K562 (cell line): ENCODE results near the gene TMC4. TPM values are rescaled to one million over a fixed set of nuclear protein-coding genes. Genes with fewer than 3 reads are reported as not detected.
A peak's percentile ranks its signal among the peaks of the same experiment; 100 is the strongest.

Experiments used
- CCAR2 ChIP-seq: fragments of 200-400 bp; formaldehyde crosslinking; IDR thresholded peaks from 2 replicates; pipeline ENCODE4 v1.6.1; 2017; ENCODE audit warnings: mild to moderate bottlenecking, low read depth, low read length
- HDAC3 ChIP-seq: fragments of 450-650 bp; IDR thresholded peaks from 2 replicates; pipeline ENCODE4 v1.6.1; 2018; ENCODE audit warnings: borderline replicate concordance, mild to moderate bottlenecking, moderate library complexity; ENCODE audit not compliant: partially characterized antibody
- HNRNPL ChIP-seq: fragments of 200-400 bp; formaldehyde crosslinking; IDR thresholded peaks from 2 replicates; pipeline ENCODE4 v1.6.1; 2017; ENCODE audit warnings: low read depth, mild to moderate bottlenecking, low read length
- ILK ChIP-seq: fragments of 450-650 bp; IDR thresholded peaks from 2 replicates; pipeline ENCODE4 v1.6.1; 2016; ENCODE audit warnings: missing genetic modification characterization, low read depth, mild to moderate bottlenecking, missing compliant biosample characterization, moderate library complexity, borderline replicate concordance
- NFXL1 ChIP-seq: fragments of 450-650 bp; formaldehyde crosslinking; IDR thresholded peaks from 2 replicates; pipeline ENCODE4 v1.4.0; 2021; ENCODE audit warnings: mild to moderate bottlenecking
- NR2C2 ChIP-seq, 2 experiments: fragments of 200-800 bp in 1 of 2; sonication (Bioruptor generic) in 1 of 2; sonication (generic) in 1 of 2; formaldehyde crosslinking in 1 of 2; IDR thresholded peaks; 2 replicates each; pipeline versions ENCODE4 v1.6.1 to v1.8.0; 2016 to 2022; ENCODE audit warnings: mild to moderate bottlenecking in 1 of 2, missing compliant biosample characterization in 1 of 2, missing genetic modification characterization in 1 of 2, missing genetic modification reagents in 1 of 2
- RBM17 ChIP-seq: fragments of 200-400 bp; formaldehyde crosslinking; IDR thresholded peaks from 2 replicates; pipeline ENCODE4 v1.6.1; 2017; ENCODE audit warnings: low read depth, mild to moderate bottlenecking, low read length, borderline replicate concordance
- SMARCA4 ChIP-seq: fragments of 450-650 bp; IDR thresholded peaks from 2 replicates; pipeline ENCODE4 v1.6.1; 2016
- SMARCA5 ChIP-seq: fragments of 450-650 bp; IDR thresholded peaks from 2 replicates; pipeline ENCODE4 v1.6.1; 2016
- SOX6 ChIP-seq: fragments of 450-650 bp; IDR thresholded peaks from 2 replicates; pipeline ENCODE4 v1.6.1; 2014; ENCODE audit warnings: mild to moderate bottlenecking
- TAF9B ChIP-seq: fragments of 450-650 bp; IDR thresholded peaks from 2 replicates; pipeline ENCODE4 v1.6.1; 2018; ENCODE audit warnings: mild to moderate bottlenecking; ENCODE audit not compliant: partially characterized antibody
- TGIF2 ChIP-seq: sonication (generic); formaldehyde crosslinking; IDR thresholded peaks from 2 replicates; pipeline ENCODE4 v1.8.1; 2022; ENCODE audit warnings: mild to moderate bottlenecking, missing genetic modification reagents, moderate library complexity
- ZKSCAN8 ChIP-seq: fragments of 200-800 bp; sonication (Bioruptor generic); IDR thresholded peaks from 2 replicates; pipeline ENCODE4 v1.6.1; 2016; ENCODE audit warnings: missing genetic modification characterization, missing compliant biosample characterization
- ZNF217 ChIP-seq: sonication (generic); formaldehyde crosslinking; IDR thresholded peaks from 2 replicates; pipeline ENCODE4 v1.8.0; 2022; ENCODE audit warnings: mild to moderate bottlenecking, missing genetic modification reagents
- ZNF561 ChIP-seq: fragments of 450-650 bp; formaldehyde crosslinking; conservative IDR thresholded peaks from 2 replicates; pipeline ENCODE4 v1.4.0; 2020; ENCODE audit warnings: mild to moderate bottlenecking, moderate library complexity
- polyA plus RNA-seq, 8 experiments: library from polyadenylated mRNA; depleted of rRNA in 4 of 8; stranded (reverse) in 5 of 8; unstranded in 3 of 8; fragments of >200 nt; fragmentation: Nextera tagmentation in 2 of 8; fragmentation: Illumina TruSeq in 1 of 8; extraction: Ambion mirVana in 2 of 8; extraction: Trizol in 1 of 8; gene quantifications; 2 replicates each; pipeline versions ENCODE4 v1.2.1 to v1.2.3, GENCODE V29; 2011 to 2014; ENCODE audit warnings: inconsistent platforms in 1 of 8, missing spikeins in 1 of 8
- total RNA-seq, 7 experiments: library from RNA; depleted of rRNA in 6 of 7; stranded (reverse); fragments of >200 nt in 6 of 7; fragmentation: Illumina TruSeq in 2 of 7; extraction: Trizol in 2 of 7; gene quantifications; 2 replicates each; pipeline versions ENCODE4 v1.2.1 to v1.2.3, GENCODE V29; 2011 to 2021; ENCODE audit warnings: low replicate concordance in 1 of 7
- TF ChIP-seq, protein P1 (sequence below): fragments of 250-450 bp; sonication (Bioruptor Pico); IDR thresholded peaks from 2 replicates; pipeline ENCODE4 v1.4.0; 2020; ENCODE audit warnings: mild to moderate bottlenecking
- TF ChIP-seq, protein P2 (sequence below): IDR thresholded peaks from 3 replicates; pipeline ENCODE4 v1.6.1; 2011; ENCODE audit warnings: borderline replicate concordance, mild to moderate bottlenecking, moderate library complexity; ENCODE audit not compliant: insufficient read length; ENCODE audit errors: extremely low read depth
- TF ChIP-seq, protein P3 (sequence below): sonication (generic); formaldehyde crosslinking; IDR thresholded peaks from 2 replicates; pipeline ENCODE4 v1.8.1; 2023; ENCODE audit warnings: mild to moderate bottlenecking, missing genetic modification reagents

The TMC4 gene
- total and polyA plus RNA-seq, 9 of the 15 experiments (the other 6 are each of a cell fraction or from before 2014, with no cell fraction given), result 0.12 to 0.79 (median 0.36) TPM; not detected in 2

DNA sequence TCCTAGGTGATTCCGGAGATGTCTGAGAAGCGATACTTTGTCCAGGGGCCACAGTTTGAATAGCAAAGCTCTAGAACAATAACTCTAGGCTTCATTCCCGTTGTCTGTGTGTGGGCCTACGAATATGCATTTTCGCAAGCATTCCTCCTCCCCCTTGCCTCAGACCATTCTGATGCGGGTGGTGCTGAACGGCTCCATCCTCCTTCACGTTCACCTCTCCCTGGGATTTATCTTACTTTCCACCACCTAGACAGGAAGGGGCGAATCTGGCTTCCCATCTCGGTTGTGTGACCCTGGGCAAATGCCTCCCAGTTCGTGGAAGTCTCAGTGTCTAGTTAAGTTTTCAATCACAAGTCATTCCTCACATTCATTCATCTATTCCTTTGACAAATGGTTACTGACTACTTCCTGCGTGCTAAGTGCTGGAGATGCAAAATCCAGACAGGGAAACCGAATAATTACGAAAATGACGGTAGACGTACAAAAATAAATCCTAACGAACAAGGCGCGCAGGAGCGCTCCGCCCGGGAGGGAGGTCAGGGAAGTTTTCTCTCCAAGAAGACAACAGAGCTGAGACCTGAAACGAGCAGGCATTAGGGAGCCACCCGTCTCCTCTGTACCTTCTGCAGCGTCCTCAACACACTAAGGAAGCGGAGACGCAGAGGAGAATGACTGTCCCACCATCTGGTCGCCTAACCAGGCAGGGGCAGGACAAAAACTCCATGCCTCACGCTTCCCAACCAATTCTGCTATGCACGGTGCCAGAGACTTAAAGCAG is 36.7 kb downstream of the TMC4 start (continued):
- TF ChIP-seq, protein P1, sequence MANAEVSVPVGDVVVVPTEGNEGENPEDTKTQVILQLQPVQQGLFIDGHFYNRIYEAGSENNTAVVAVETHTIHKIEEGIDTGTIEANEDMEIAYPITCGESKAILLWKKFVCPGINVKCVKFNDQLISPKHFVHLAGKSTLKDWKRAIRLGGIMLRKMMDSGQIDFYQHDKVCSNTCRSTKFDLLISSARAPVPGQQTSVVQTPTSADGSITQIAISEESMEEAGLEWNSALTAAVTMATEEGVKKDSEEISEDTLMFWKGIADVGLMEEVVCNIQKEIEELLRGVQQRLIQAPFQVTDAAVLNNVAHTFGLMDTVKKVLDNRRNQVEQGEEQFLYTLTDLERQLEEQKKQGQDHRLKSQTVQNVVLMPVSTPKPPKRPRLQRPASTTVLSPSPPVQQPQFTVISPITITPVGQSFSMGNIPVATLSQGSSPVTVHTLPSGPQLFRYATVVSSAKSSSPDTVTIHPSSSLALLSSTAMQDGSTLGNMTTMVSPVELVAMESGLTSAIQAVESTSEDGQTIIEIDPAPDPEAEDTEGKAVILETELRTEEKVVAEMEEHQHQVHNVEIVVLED (CRISPR knock-in tag), result no peak
- TF ChIP-seq RBM17 (no peak), ZNF217 (CRISPR knock-in tag) (no peak), ZNF561 (CRISPR knock-in tag) (no peak), HNRNPL (no peak), TGIF2 (no peak), NFXL1 (no peak), ILK (tag) (no peak), ZKSCAN8 (no peak), SOX6 (0 out of 2 replicates have a peak, but pooled peaks have one; percentile 12), CCAR2 (no peak), TAF9B (no peak), HDAC3 (no peak), NR2C2 (CRISPR knock-in tag; IDR thresholded peaks at IDR 0.05) (0 out of 2 replicates have a peak, but pooled peaks have one; percentile 26), NR2C2 (tag; IDR thresholded peaks at IDR 0.05) (no peak), SMARCA4 (0 out of 2 replicates have a peak, but pooled peaks have one; percentile 24), SMARCA5 (no peak)
- TF ChIP-seq, protein P2, sequence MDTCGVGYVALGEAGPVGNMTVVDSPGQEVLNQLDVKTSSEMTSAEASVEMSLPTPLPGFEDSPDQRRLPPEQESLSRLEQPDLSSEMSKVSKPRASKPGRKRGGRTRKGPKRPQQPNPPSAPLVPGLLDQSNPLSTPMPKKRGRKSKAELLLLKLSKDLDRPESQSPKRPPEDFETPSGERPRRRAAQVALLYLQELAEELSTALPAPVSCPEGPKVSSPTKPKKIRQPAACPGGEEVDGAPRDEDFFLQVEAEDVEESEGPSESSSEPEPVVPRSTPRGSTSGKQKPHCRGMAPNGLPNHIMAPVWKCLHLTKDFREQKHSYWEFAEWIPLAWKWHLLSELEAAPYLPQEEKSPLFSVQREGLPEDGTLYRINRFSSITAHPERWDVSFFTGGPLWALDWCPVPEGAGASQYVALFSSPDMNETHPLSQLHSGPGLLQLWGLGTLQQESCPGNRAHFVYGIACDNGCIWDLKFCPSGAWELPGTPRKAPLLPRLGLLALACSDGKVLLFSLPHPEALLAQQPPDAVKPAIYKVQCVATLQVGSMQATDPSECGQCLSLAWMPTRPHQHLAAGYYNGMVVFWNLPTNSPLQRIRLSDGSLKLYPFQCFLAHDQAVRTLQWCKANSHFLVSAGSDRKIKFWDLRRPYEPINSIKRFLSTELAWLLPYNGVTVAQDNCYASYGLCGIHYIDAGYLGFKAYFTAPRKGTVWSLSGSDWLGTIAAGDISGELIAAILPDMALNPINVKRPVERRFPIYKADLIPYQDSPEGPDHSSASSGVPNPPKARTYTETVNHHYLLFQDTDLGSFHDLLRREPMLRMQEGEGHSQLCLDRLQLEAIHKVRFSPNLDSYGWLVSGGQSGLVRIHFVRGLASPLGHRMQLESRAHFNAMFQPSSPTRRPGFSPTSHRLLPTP, result no peak
- TF ChIP-seq, protein P3, sequence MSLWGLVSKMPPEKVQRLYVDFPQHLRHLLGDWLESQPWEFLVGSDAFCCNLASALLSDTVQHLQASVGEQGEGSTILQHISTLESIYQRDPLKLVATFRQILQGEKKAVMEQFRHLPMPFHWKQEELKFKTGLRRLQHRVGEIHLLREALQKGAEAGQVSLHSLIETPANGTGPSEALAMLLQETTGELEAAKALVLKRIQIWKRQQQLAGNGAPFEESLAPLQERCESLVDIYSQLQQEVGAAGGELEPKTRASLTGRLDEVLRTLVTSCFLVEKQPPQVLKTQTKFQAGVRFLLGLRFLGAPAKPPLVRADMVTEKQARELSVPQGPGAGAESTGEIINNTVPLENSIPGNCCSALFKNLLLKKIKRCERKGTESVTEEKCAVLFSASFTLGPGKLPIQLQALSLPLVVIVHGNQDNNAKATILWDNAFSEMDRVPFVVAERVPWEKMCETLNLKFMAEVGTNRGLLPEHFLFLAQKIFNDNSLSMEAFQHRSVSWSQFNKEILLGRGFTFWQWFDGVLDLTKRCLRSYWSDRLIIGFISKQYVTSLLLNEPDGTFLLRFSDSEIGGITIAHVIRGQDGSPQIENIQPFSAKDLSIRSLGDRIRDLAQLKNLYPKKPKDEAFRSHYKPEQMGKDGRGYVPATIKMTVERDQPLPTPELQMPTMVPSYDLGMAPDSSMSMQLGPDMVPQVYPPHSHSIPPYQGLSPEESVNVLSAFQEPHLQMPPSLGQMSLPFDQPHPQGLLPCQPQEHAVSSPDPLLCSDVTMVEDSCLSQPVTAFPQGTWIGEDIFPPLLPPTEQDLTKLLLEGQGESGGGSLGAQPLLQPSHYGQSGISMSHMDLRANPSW, result no peak
